OCI-LY7 (cell line): ENCODE measurements around the gene HEXB. TPM values are rescaled to one million over a fixed set of nuclear protein-coding genes. Genes with fewer than 3 reads are reported as not detected.

Source experiments
- BruUV-seq: library from RNA; stranded (reverse); fragments of 400-500 nt; replicated peaks from 2 replicates; lab custom pipeline; 2021; lab: Mats Ljungman, UMichigan
- CTCF ChIA-PET: fragments of 300-600 bp; sonication (Branson Sonifier 250); formaldehyde crosslinking; loops from one replicate; lab custom pipeline; 2022; ENCODE audit warnings: antibody characterized with exemption; ENCODE audit not compliant: unreplicated experiment; lab: Charles Lee
- POLR2A ChIA-PET: fragments of 300-600 bp; sonication (Branson Sonifier 250); formaldehyde crosslinking; loops from one replicate; lab custom pipeline; 2022; ENCODE audit warnings: antibody characterized with exemption; lab: Charles Lee
- DNase-seq: peaks from one replicate; pipeline ENCODE4 v3.0.0-alpha.2; 2015; ENCODE audit warnings: low spot score
- H2AFZ ChIP-seq: fragments of 200-600 bp; sonication (generic), shearing (Covaris generic); 2 replicates; pipeline ENCODE4 v1.6.1; 2014; ENCODE audit warnings: mild to moderate bottlenecking, antibody characterized with exemption, low read length, moderate library complexity
- H3K27ac ChIP-seq: fragments of 200-600 bp; sonication (generic); 2 replicates; pipeline ENCODE4 v1.5.1; 2014; ENCODE audit warnings: mixed run types, low read depth, mild to moderate bottlenecking, moderate library complexity, low read length, inconsistent platforms; ENCODE audit not compliant: poor library complexity, severe bottlenecking
- H3K36me3 ChIP-seq: fragments of 200-600 bp; sonication (generic); 2 replicates; pipeline ENCODE4 v1.6.1; 2014; ENCODE audit warnings: mild to moderate bottlenecking, antibody characterized with exemption, low read length, moderate library complexity, mixed read lengths; ENCODE audit not compliant: insufficient read depth
- H3K4me1 ChIP-seq: fragments of 200-600 bp; sonication (generic); 2 replicates; pipeline ENCODE4 v1.5.1; 2014; ENCODE audit warnings: mild to moderate bottlenecking, low read length; ENCODE audit not compliant: insufficient read depth, poor library complexity, severe bottlenecking
- H3K4me2 ChIP-seq: fragments of 200-600 bp; sonication (generic); 2 replicates; pipeline ENCODE4 v1.6.1; 2014; ENCODE audit warnings: mild to moderate bottlenecking, low read length
- H3K4me3 ChIP-seq: fragments of 200-600 bp; sonication (generic); 2 replicates; pipeline ENCODE4 v1.5.1; 2014; ENCODE audit warnings: mild to moderate bottlenecking, low read depth, low read length; ENCODE audit not compliant: poor library complexity, severe bottlenecking
- H3K79me2 ChIP-seq: fragments of 200-600 bp; sonication (generic); 2 replicates; pipeline ENCODE4 v1.6.1; 2016; ENCODE audit warnings: low read depth, mild to moderate bottlenecking, low read length, moderate library complexity, mixed read lengths; ENCODE audit not compliant: insufficient read depth
- H3K9me2 ChIP-seq: fragments of 200-600 bp; sonication (generic); 2 replicates; pipeline ENCODE4 v1.6.1; 2016; ENCODE audit warnings: mild to moderate bottlenecking, low read length, mixed read lengths; ENCODE audit not compliant: insufficient read depth
- H3K9me3 ChIP-seq: fragments of 200-600 bp; sonication (generic); 2 replicates; pipeline ENCODE4 v1.6.1; 2014; ENCODE audit warnings: mild to moderate bottlenecking, mixed run types, low read length, mixed read lengths
- H4K20me1 ChIP-seq: fragments of 200-600 bp; sonication (generic); 2 replicates; pipeline ENCODE4 v1.6.1; 2014; ENCODE audit warnings: mild to moderate bottlenecking, antibody characterized with exemption, low read length, moderate library complexity, mixed read lengths; ENCODE audit not compliant: insufficient read depth
- CTCF ChIP-seq: fragments of 200-600 bp; sonication (generic); conservative IDR thresholded peaks from 2 replicates; pipeline ENCODE4 v1.5.1; 2014; ENCODE audit warnings: mild to moderate bottlenecking, antibody characterized with exemption, low read length, moderate library complexity, mixed read lengths
- EZH2phosphoT487 ChIP-seq: fragments of 200-600 bp; sonication (generic); IDR thresholded peaks from 2 replicates; pipeline ENCODE4 v1.6.1; 2018; ENCODE audit warnings: low read depth, borderline replicate concordance, mild to moderate bottlenecking, mixed run types, antibody characterized with exemption, low read length, moderate library complexity, mixed read lengths
- intact Hi-C: fragments of 100-400 bp; cut with micrococcal nuclease; formaldehyde crosslinking; loops from one replicate; pipeline ENCODE4 v1.10.0; 2022; ENCODE audit not compliant: unreplicated experiment
- total RNA-seq, 2 experiments: library from RNA; depleted of rRNA in 1 of 2; stranded (reverse); fragments of >200 nt in 1 of 2; shearing (Covaris generic) in 1 of 2; gene quantifications; 2 replicates each; pipeline ENCODE4 v1.2.3, GENCODE V29; 2014 to 2022

HEXB gene
- total RNA-seq, 2 experiments from 2014 or later, result 23.8 to 36.2 TPM

- Histone ChIP-seq H3K4me3 (no peak overlapping the region), H3K36me3 (no peaks in the 10 kb centered on the region), H3K9me2 (no peaks in the 10 kb centered on the region), H3K9me3 (no peaks in the 10 kb centered on the region), H3K4me2 (no peak overlapping the region), H3K79me2 (no peaks in the 10 kb centered on the region), H4K20me1 (no peaks in the 10 kb centered on the region), H2AFZ (no peak overlapping the region), H3K4me1 (no peaks in the 10 kb centered on the region), H3K27ac (no peak overlapping the region)
- BruUV-seq, result no TSS peak
- TF ChIP-seq EZH2phosphoT487 (no peak), CTCF (no peak)
- DNase-seq, result no peak
- POLR2A ChIA-PET, result no interaction called here
- CTCF ChIA-PET, result no interaction called here
- intact Hi-C loops, result no loop called here
Measured at GRCh38 chr5:74652576-74652975, 32.5 kb upstream of the HEXB start.

- Histone ChIP-seq H3K27ac (no peak overlapping the region), H3K9me2 (no peaks in the 10 kb centered on the region), H4K20me1 (no peaks in the 10 kb centered on the region), H2AFZ (no peak overlapping the region), H3K9me3 (no peaks in the 10 kb centered on the region), H3K4me1 (no peaks in the 10 kb centered on the region), H3K36me3 (no peaks in the 10 kb centered on the region), H3K79me2 (no peaks in the 10 kb centered on the region), H3K4me2 (no peak overlapping the region), H3K4me3 (no peak overlapping the region)
- ChIA-PET CTCF (no interaction called here), POLR2A (no interaction called here)
- DNase-seq, result no peak
- BruUV-seq, result no TSS peak
- intact Hi-C loops, result no loop called here
- TF ChIP-seq CTCF, result no peak
Measured at GRCh38 chr5:74653991-74654390, 31.0 kb upstream of the HEXB start.

GRCh38 chr5:74655206-74655605 lies 29.8 kb upstream of the HEXB start:
- H3K9me2 ChIP-seq, result no peaks in the 10 kb centered on the region
- no peak overlapping the region for H3K4me3 ChIP-seq
- no peaks in the 10 kb centered on the region for H4K20me1 ChIP-seq
- ChIA-PET POLR2A (no interaction called here), CTCF (no interaction called here)
- no peaks in the 10 kb centered on the region for H3K79me2 ChIP-seq
- intact Hi-C loops, result no loop called here
- H3K27ac ChIP-seq, result no peak overlapping the region
- no peak overlapping the region for H2AFZ ChIP-seq
- no peak overlapping the region for H3K4me2 ChIP-seq
- TF ChIP-seq CTCF (no peak), EZH2phosphoT487 (no peak)
- no peaks in the 10 kb centered on the region for H3K4me1 ChIP-seq
- DNase-seq, result no peak
- H3K9me3 ChIP-seq, result no peaks in the 10 kb centered on the region
- no TSS peak for BruUV-seq
- no peaks in the 10 kb centered on the region for H3K36me3 ChIP-seq
